ENCODE data around the gene MPPED2.

- TF ChIP-seq CTCF (IDR thresholded peaks at IDR 0.05; ENCODE audit: low read length) (no peak), EZH2 (optimal IDR thresholded peaks at IDR 0.05; ENCODE audit: low read depth, low read length) (no peak), EZH2phosphoT487 (IDR thresholded peaks at IDR 0.05; ENCODE audit: low read length) (no peak)
These were observed 27.1 kb downstream of the MPPED2 start for GRCh38 chr11:30559004-30559403.
